Liver (tissue), 9 donors: Measurements from ENCODE around the gene ACYP1. TPM values are rescaled to one million over a fixed set of nuclear protein-coding genes. Genes with fewer than 3 reads are reported as not detected.

Experiments used
- DNase-seq: peaks from one replicate; pipeline ENCODE4 v3.0.0-alpha.2; 2017; ENCODE audit warnings: low spot score
- H3K27ac ChIP-seq, 2 donors: one replicate each; pipeline ENCODE4 v1.7.0; 2013; ENCODE audit warnings: inconsistent platforms in 2 of 2, low read length in 2 of 2, control low read depth in 1 of 2, low read depth in 1 of 2, mild to moderate bottlenecking in 1 of 2
- H3K27me3 ChIP-seq, 4 donors: one replicate each; pipeline versions ENCODE4 v1.6.1 to v1.7.0; 2013; ENCODE audit warnings: low read length in 3 of 4, inconsistent platforms in 1 of 4, mild to moderate bottlenecking in 1 of 4, moderate library complexity in 1 of 4; ENCODE audit not compliant: control insufficient read depth in 4 of 4, insufficient read depth in 4 of 4
- H3K36me3 ChIP-seq, 4 donors: one replicate each; pipeline versions ENCODE4 v1.6.1 to v1.7.0; 2013; ENCODE audit warnings: low read length in 3 of 4, mild to moderate bottlenecking in 3 of 4, low read depth in 1 of 4, moderate library complexity in 1 of 4; ENCODE audit not compliant: control insufficient read depth in 4 of 4, insufficient read depth in 3 of 4
- H3K4me1 ChIP-seq, 4 donors: one replicate each; pipeline versions ENCODE4 v1.6.1 to v1.7.0; 2013; ENCODE audit warnings: low read length in 3 of 4, mild to moderate bottlenecking in 3 of 4, moderate library complexity in 1 of 4; ENCODE audit not compliant: control insufficient read depth in 4 of 4, insufficient read depth in 4 of 4
- H3K4me3 ChIP-seq, 3 donors: one replicate each; pipeline versions ENCODE4 v1.6.1 to v1.7.0; 2013; ENCODE audit warnings: low read length in 3 of 3, control low read depth in 1 of 3, low read depth in 1 of 3, mild to moderate bottlenecking in 1 of 3
- H3K9ac ChIP-seq, 2 donors: one replicate each; pipeline ENCODE4 v1.7.0; 2013; ENCODE audit warnings: low read length in 2 of 2, mild to moderate bottlenecking in 2 of 2, moderate library complexity in 2 of 2, control low read depth in 1 of 2, low read depth in 1 of 2
- H3K9me3 ChIP-seq, 4 donors: one replicate each; pipeline versions ENCODE4 v1.6.1 to v1.7.0; 2013; ENCODE audit warnings: low read length in 3 of 4; ENCODE audit not compliant: control insufficient read depth in 4 of 4
- ATF3 ChIP-seq: IDR thresholded peaks from 2 replicates; pipeline ENCODE4 v1.6.1; 2016; ENCODE audit warnings: antibody characterized with exemption
- EGR1 ChIP-seq, 2 donors: IDR thresholded peaks; 2 replicates each; pipeline ENCODE4 v1.6.1; 2016 to 2018; ENCODE audit warnings: antibody characterized with exemption in 2 of 2, low read depth in 2 of 2
- FOXA1 ChIP-seq: IDR thresholded peaks from 2 replicates; pipeline ENCODE4 v1.6.1; 2016; ENCODE audit warnings: antibody characterized with exemption
- FOXA2 ChIP-seq: IDR thresholded peaks from 2 replicates; pipeline ENCODE4 v1.6.1; 2016; ENCODE audit warnings: antibody characterized with exemption
- GABPA ChIP-seq, 2 donors: IDR thresholded peaks in 1 of 2; conservative IDR thresholded peaks in 1 of 2; 2 replicates each; pipeline ENCODE4 v1.6.1; 2016; ENCODE audit warnings: antibody characterized with exemption in 2 of 2, mild to moderate bottlenecking in 1 of 2, moderate library complexity in 1 of 2
- HNF4A ChIP-seq, 2 donors: conservative IDR thresholded peaks; 2 replicates each; pipeline ENCODE4 v1.6.1; 2016; ENCODE audit warnings: antibody characterized with exemption in 2 of 2, mild to moderate bottlenecking in 2 of 2
- HNF4G ChIP-seq: IDR thresholded peaks from 2 replicates; pipeline ENCODE4 v1.6.1; 2016; ENCODE audit warnings: antibody characterized with exemption
- JUND ChIP-seq, 2 donors: IDR thresholded peaks; 2 replicates each; pipeline ENCODE4 v1.6.1; 2016; ENCODE audit warnings: antibody characterized with exemption in 2 of 2
- NR2F2 ChIP-seq: IDR thresholded peaks from 2 replicates; pipeline ENCODE4 v1.6.1; 2016; ENCODE audit warnings: antibody characterized with exemption
- RAD21 ChIP-seq, 2 donors: IDR thresholded peaks; 2 replicates each; pipeline ENCODE4 v1.6.1; 2016; ENCODE audit warnings: antibody characterized with exemption in 2 of 2, mild to moderate bottlenecking in 2 of 2
- RXRA ChIP-seq, 2 donors: IDR thresholded peaks; 2 replicates each; pipeline ENCODE4 v1.6.1; 2017 to 2018; ENCODE audit warnings: antibody characterized with exemption in 2 of 2, mild to moderate bottlenecking in 1 of 2
- SP1 ChIP-seq: IDR thresholded peaks from 2 replicates; pipeline ENCODE4 v1.6.1; 2018; ENCODE audit warnings: antibody characterized with exemption, mild to moderate bottlenecking
- TAF1 ChIP-seq: conservative IDR thresholded peaks from 2 replicates; pipeline ENCODE4 v1.6.1; 2016; ENCODE audit warnings: antibody characterized with exemption, mild to moderate bottlenecking
- YY1 ChIP-seq: IDR thresholded peaks from 2 replicates; pipeline ENCODE4 v1.6.1; 2016; ENCODE audit warnings: antibody characterized with exemption, mild to moderate bottlenecking
- ZBTB33 ChIP-seq: IDR thresholded peaks from 2 replicates; pipeline ENCODE4 v1.6.1; 2016; ENCODE audit warnings: antibody characterized with exemption
- WGBS: extraction: QIAGEN DNeasy Blood & Tissue Kit; methylation state at CpG from one replicate; pipeline ENCODE4 v1.1.7; 2013; 5-methylcytosine and 5-hydroxymethylcytosine counted together
- polyA plus RNA-seq, 2 donors: library from polyadenylated mRNA; stranded (reverse) in 1 of 2; unstranded in 1 of 2; fragments of 200-250 nt in 1 of 2; fragments of >200 nt in 1 of 2; fragmentation: Nextera tagmentation in 1 of 2; extraction: Ambion mirVana in 1 of 2; gene quantifications; one replicate each; pipeline versions ENCODE4 v1.2.1 to v1.2.3, GENCODE V29; 2013 to 2015
- total RNA-seq, 2 donors: library from RNA; depleted of rRNA; stranded (reverse); fragments of >200 nt; gene quantifications; one replicate each; pipeline ENCODE4 v1.2.3, GENCODE V29; 2014
- TF ChIP-seq, protein P1 (sequence below): IDR thresholded peaks from 2 replicates; pipeline ENCODE4 v1.6.1; 2016; ENCODE audit warnings: antibody characterized with exemption, mild to moderate bottlenecking
- TF ChIP-seq, protein P2 (sequence below): IDR thresholded peaks from 2 replicates; pipeline ENCODE4 v1.6.1; 2016; ENCODE audit warnings: antibody characterized with exemption
- donor health status: healthy.
- donor health status: healthy.
- donor health status: healthy.
- donor health status: healthy.
- donor health status: healthy.

ACYP1 gene
- total and polyA plus RNA-seq, 4 donors: 2.1 to 7.5 (median 4.0) TPM

DNA sequence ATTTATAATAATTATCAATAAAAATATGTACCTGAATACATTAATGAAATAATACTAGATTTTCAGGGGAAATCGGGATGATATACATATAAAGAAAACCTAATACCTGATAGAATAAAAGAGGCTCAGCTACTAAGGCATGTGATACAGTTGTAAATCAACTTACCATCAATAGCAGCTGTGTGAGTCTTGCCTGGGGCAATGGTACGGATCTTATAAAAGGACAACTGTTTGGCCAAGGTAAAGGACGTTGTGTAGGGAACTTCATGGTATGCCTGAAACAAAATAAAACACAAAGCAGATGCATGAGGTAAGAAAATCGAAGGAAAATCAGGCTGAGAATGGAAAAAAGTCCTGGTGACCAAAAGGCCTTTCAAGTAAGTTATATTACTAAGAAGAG is 37.7 kb upstream of the ACYP1 start (continued):
- no peak for TF ChIP-seq TAF1
- no peak for TF ChIP-seq SP1
- TF ChIP-seq FOXA1: no peak
- TF ChIP-seq GABPA (IDR thresholded peaks at IDR 0.05 in 1 of 2, conservative IDR thresholded peaks at IDR 0.05 in 1 of 2): no peak

DNA sequence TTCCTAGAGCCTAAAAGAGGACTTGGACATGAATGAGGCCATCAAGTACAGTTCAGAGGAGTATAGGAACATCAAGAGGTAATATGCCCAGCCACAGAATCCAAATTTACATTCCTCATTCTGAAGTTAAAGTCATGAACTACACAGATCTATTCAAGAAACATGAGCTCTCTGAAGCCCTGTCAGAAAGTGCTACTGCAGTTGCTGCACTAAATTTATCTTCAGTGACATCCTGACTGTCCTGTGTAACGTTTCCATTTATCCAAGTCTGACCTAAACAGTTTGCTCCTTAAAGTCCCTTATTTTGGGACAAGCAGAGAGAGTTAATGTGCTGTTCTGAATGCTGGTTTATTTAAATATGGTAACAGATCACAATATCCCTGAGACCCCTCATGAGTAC is 34.9 kb upstream of the ACYP1 start:
- DNase-seq: no peak
- H3K27me3 ChIP-seq: no peaks in the 10 kb centered on the region
- H3K27ac ChIP-seq: no peak overlapping the region
- no peak overlapping the region for H3K4me3 ChIP-seq
- no peaks in the 10 kb centered on the region for H3K9me3 ChIP-seq
- no peaks in the 10 kb centered on the region for H3K4me1 ChIP-seq
- no peak overlapping the region for H3K9ac ChIP-seq
- H3K36me3 ChIP-seq: peaks cover 7 to 72% (median 62%) of the 10 kb centered on the region in 4 donors
- 72% methylated on average over 1 of the region's 1 CpG for WGBS
- no peak for TF ChIP-seq RAD21 (IDR thresholded peaks at IDR 0.05)
- no peak for TF ChIP-seq NR2F2
- TF ChIP-seq, protein P1, sequence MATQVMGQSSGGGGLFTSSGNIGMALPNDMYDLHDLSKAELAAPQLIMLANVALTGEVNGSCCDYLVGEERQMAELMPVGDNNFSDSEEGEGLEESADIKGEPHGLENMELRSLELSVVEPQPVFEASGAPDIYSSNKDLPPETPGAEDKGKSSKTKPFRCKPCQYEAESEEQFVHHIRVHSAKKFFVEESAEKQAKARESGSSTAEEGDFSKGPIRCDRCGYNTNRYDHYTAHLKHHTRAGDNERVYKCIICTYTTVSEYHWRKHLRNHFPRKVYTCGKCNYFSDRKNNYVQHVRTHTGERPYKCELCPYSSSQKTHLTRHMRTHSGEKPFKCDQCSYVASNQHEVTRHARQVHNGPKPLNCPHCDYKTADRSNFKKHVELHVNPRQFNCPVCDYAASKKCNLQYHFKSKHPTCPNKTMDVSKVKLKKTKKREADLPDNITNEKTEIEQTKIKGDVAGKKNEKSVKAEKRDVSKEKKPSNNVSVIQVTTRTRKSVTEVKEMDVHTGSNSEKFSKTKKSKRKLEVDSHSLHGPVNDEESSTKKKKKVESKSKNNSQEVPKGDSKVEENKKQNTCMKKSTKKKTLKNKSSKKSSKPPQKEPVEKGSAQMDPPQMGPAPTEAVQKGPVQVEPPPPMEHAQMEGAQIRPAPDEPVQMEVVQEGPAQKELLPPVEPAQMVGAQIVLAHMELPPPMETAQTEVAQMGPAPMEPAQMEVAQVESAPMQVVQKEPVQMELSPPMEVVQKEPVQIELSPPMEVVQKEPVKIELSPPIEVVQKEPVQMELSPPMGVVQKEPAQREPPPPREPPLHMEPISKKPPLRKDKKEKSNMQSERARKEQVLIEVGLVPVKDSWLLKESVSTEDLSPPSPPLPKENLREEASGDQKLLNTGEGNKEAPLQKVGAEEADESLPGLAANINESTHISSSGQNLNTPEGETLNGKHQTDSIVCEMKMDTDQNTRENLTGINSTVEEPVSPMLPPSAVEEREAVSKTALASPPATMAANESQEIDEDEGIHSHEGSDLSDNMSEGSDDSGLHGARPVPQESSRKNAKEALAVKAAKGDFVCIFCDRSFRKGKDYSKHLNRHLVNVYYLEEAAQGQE: no peak
- TF ChIP-seq HNF4A (conservative IDR thresholded peaks at IDR 0.05): no peak
- TF ChIP-seq JUND (IDR thresholded peaks at IDR 0.05): no peak
- TF ChIP-seq, protein P2, sequence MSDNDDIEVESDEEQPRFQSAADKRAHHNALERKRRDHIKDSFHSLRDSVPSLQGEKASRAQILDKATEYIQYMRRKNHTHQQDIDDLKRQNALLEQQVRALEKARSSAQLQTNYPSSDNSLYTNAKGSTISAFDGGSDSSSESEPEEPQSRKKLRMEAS: no peak
- no peak for TF ChIP-seq FOXA2
- TF ChIP-seq TAF1: no peak
- TF ChIP-seq RXRA (IDR thresholded peaks at IDR 0.05): no peak
- TF ChIP-seq HNF4G: no peak
- TF ChIP-seq EGR1 (IDR thresholded peaks at IDR 0.05; ENCODE audit: low read depth in 2 of 2): no peak
- TF ChIP-seq ATF3: no peak
- no peak for TF ChIP-seq FOXA1
- no peak for TF ChIP-seq YY1
- no peak for TF ChIP-seq GABPA (IDR thresholded peaks at IDR 0.05 in 1 of 2, conservative IDR thresholded peaks at IDR 0.05 in 1 of 2)

- TF ChIP-seq FOXA1 (no peak), JUND (IDR thresholded peaks at IDR 0.05) (no peak), ZBTB33 (no peak), RAD21 (IDR thresholded peaks at IDR 0.05) (no peak), YY1 (no peak), NR2F2 (no peak), SP1 (no peak)
- TF ChIP-seq, protein P1: no peak
- no peak for DNase-seq
- no peak overlapping the region for H3K9ac ChIP-seq
Observed at GRCh38 chr14:75098212-75098611, 34.4 kb upstream of the ACYP1 start.

More at GRCh38 chr14:75098212-75098611, 34.4 kb upstream of the ACYP1 start:
- H3K27me3 ChIP-seq: no peaks in the 10 kb centered on the region
- peaks cover 7 to 72% (median 61%) of the 10 kb centered on the region in 4 donors for H3K36me3 ChIP-seq
- no peak overlapping the region for H3K27ac ChIP-seq
- no peak overlapping the region for H3K4me3 ChIP-seq
- no peaks in the 10 kb centered on the region for H3K4me1 ChIP-seq
- H3K9me3 ChIP-seq: no peaks in the 10 kb centered on the region
